GM12878 (cell line): ENCODE measurements around the gene CNOT11. TPM values are rescaled to one million over a fixed set of nuclear protein-coding genes. Genes with fewer than 3 reads are reported as not detected.

ENCODE experiments used
- BMI1 ChIP-seq: fragments of 450-650 bp; IDR thresholded peaks from 2 replicates; pipeline ENCODE4 v1.6.1; 2016; ENCODE audit warnings: mild to moderate bottlenecking, moderate library complexity, borderline replicate concordance
- BRCA1 ChIP-seq: IDR thresholded peaks from 2 replicates; pipeline ENCODE4 v1.6.1; 2011; ENCODE audit warnings: low read depth, low read length, improper control_type of control experiment
- CBX5 ChIP-seq: sonication (generic); IDR thresholded peaks from 2 replicates; pipeline ENCODE4 v1.6.1; 2016; ENCODE audit warnings: low read depth, moderate library complexity, mild to moderate bottlenecking, inconsistent platforms
- CREM ChIP-seq: IDR thresholded peaks from 2 replicates; pipeline ENCODE4 v1.6.1; 2014; ENCODE audit warnings: antibody characterized with exemption, low read depth
- HDAC6 ChIP-seq: fragments of 200-600 bp; sonication (generic); IDR thresholded peaks from one replicate; pipeline ENCODE4 v1.8.0; 2017; ENCODE audit warnings: antibody characterized with exemption; ENCODE audit not compliant: unreplicated experiment
- HSF1 ChIP-seq: fragments of 150-350 bp; IDR thresholded peaks from 2 replicates; pipeline ENCODE4 v1.6.1; 2014; ENCODE audit warnings: mild to moderate bottlenecking, low read depth, low read length
- IKZF1 ChIP-seq: fragments of 450-650 bp; conservative IDR thresholded peaks from 2 replicates; pipeline ENCODE4 v1.6.1; 2017; ENCODE audit warnings: antibody characterized with exemption, mild to moderate bottlenecking
- IRF3 ChIP-seq: fragments of 450-650 bp; IDR thresholded peaks from 2 replicates; pipeline ENCODE4 v1.6.1; 2014; ENCODE audit warnings: mild to moderate bottlenecking
- MTA2 ChIP-seq: fragments of 450-650 bp; IDR thresholded peaks from 2 replicates; pipeline ENCODE4 v1.6.1; 2016; ENCODE audit warnings: low read depth, mild to moderate bottlenecking, moderate library complexity
- MYB ChIP-seq: fragments of 150-350 bp; IDR thresholded peaks from 2 replicates; pipeline ENCODE4 v1.6.1; 2014; ENCODE audit warnings: mild to moderate bottlenecking, low read depth, low read length, borderline replicate concordance
- PML ChIP-seq: IDR thresholded peaks from 2 replicates; pipeline ENCODE4 v1.6.1; 2012; ENCODE audit warnings: low read length, inconsistent platforms
- RELB ChIP-seq: fragments of 450-650 bp; IDR thresholded peaks from 2 replicates; pipeline ENCODE4 v1.6.1; 2017; ENCODE audit warnings: low read depth, mild to moderate bottlenecking, moderate library complexity
- SP1 ChIP-seq: IDR thresholded peaks from one replicate; pipeline ENCODE4 v1.6.1; 2011; ENCODE audit warnings: low read depth, low read length
- SPI1 ChIP-seq: IDR thresholded peaks from 2 replicates; pipeline ENCODE4 v1.6.1; 2011; ENCODE audit warnings: low read depth, mild to moderate bottlenecking, low read length, moderate library complexity, borderline replicate concordance; ENCODE audit not compliant: insufficient read depth
- TCF3 ChIP-seq: IDR thresholded peaks from 2 replicates; pipeline ENCODE4 v1.6.1; 2012; ENCODE audit warnings: low read depth, mild to moderate bottlenecking, low read length, borderline replicate concordance; ENCODE audit not compliant: insufficient read depth
- ZBTB33 ChIP-seq: fragments of 450-650 bp; IDR thresholded peaks from 2 replicates; pipeline ENCODE4 v1.6.1; 2017; ENCODE audit warnings: mild to moderate bottlenecking
- ZBTB40 ChIP-seq: fragments of 450-650 bp; IDR thresholded peaks from 2 replicates; pipeline ENCODE4 v1.6.1; 2016; ENCODE audit warnings: mild to moderate bottlenecking, moderate library complexity, borderline replicate concordance
- ZNF274 ChIP-seq: IDR thresholded peaks from one replicate; pipeline ENCODE4 v1.8.0; 2011; ENCODE audit not compliant: insufficient read length, insufficient read depth
- ZNF622 ChIP-seq: fragments of 450-650 bp; IDR thresholded peaks from 2 replicates; pipeline ENCODE4 v1.6.1; 2017; ENCODE audit warnings: mild to moderate bottlenecking, inconsistent platforms
- polyA plus RNA-seq, 11 experiments: library from polyadenylated mRNA; depleted of rRNA in 4 of 11; unstranded in 6 of 11; stranded (reverse) in 5 of 11; fragments of >200 nt; fragmentation: Nextera tagmentation in 4 of 11; fragmentation: Illumina TruSeq in 1 of 11; extraction: Ambion mirVana in 4 of 11; extraction: Trizol in 1 of 11; gene quantifications; 1 replicate in 1 of 11; 2 replicates in 10 of 11; pipeline versions ENCODE4 v1.2.1 to v1.2.3, GENCODE V29; 2011 to 2016; ENCODE audit warnings: inconsistent platforms in 2 of 11, missing spikeins in 2 of 11, low read depth in 1 of 11
- total RNA-seq, 4 experiments: library from RNA; depleted of rRNA in 3 of 4; stranded (reverse); fragments of >200 nt in 3 of 4; fragmentation: Illumina TruSeq in 1 of 4; extraction: Trizol in 1 of 4; gene quantifications; 2 replicates each; pipeline versions ENCODE4 v1.2.1 to v1.2.3, GENCODE V29; 2013 to 2021

CNOT11 gene
- total and polyA plus RNA-seq, 10 of the 15 experiments (the other 5 are each of a cell fraction or from before 2014, with no cell fraction given), result 10.8 to 111 (median 50.5) TPM

- TF ChIP-seq ZNF622 (no peak), IKZF1 (peak; percentile 88), IRF3 (no peak), HSF1 (no peak), MYB (no peak), ZNF274 (no peak), RELB (no peak), TCF3 (no peak; the same call in 1 of the 2 replicates), HDAC6 (peak; percentile 24), ZBTB33 (no peak), SP1 (peak; percentile 25), BMI1 (no peak), PML (no peak), CBX5 (no peak), BRCA1 (no peak), MTA2 (no peak), CREM (no peak), SPI1 (no peak), ZBTB40 (no peak)
Measured at GRCh38 chr2:101308432-101309210, 55.9 kb downstream of the CNOT11 start, which contains the start of gene RNF149 (continued).
